Lower lobe of right lung (tissue), 2 donors: ENCODE results near the gene CELF1. TPM values are rescaled to one million over a fixed set of nuclear protein-coding genes. Genes with fewer than 3 reads are reported as not detected.
"Not testable (repeated sequence)": the region's sequence is repeated elsewhere in the genome, so short reads cannot be mapped to it uniquely, and the experiment has no call there.

Experiments used
- ATAC-seq, 2 donors: fragments of 200-7000 bp; cut with Tn5 transposase; one replicate each; pipeline ENCODE4 v1.9.1; 2020 to 2022; ENCODE audit warnings: mild to moderate bottlenecking in 2 of 2, moderate library complexity in 2 of 2
- DNase-seq: peaks from one replicate; pipeline ENCODE4 v3.0.0-alpha.2; 2020
- H3K27ac ChIP-seq: fragments of 200-600 bp; one replicate; pipeline ENCODE4 v1.8.0; 2022
- H3K27me3 ChIP-seq: fragments of 200-600 bp; one replicate; pipeline ENCODE4 v1.8.0; 2022; ENCODE audit warnings: low read depth
- H3K36me3 ChIP-seq: fragments of 200-600 bp; one replicate; pipeline ENCODE4 v1.8.0; 2022; ENCODE audit warnings: mild to moderate bottlenecking
- H3K4me1 ChIP-seq: fragments of 200-600 bp; one replicate; pipeline ENCODE4 v1.8.0; 2022
- H3K4me3 ChIP-seq: fragments of 200-600 bp; one replicate; pipeline ENCODE4 v1.8.0; 2022; ENCODE audit warnings: mild to moderate bottlenecking
- H3K9me3 ChIP-seq: fragments of 200-600 bp; one replicate; pipeline ENCODE4 v1.8.0; 2022
- CTCF ChIP-seq: fragments of 200-600 bp; IDR thresholded peaks from one replicate; pipeline ENCODE4 v1.8.0; 2022; ENCODE audit warnings: antibody characterized with exemption, mild to moderate bottlenecking
- intact Hi-C: fragments of 100-400 bp; cut with DNase I; formaldehyde crosslinking; loops from one replicate; pipeline ENCODE4 v1.11.0; 2022
- total RNA-seq: library from RNA; stranded (reverse); fragmentation: NEBNext Ultra II Directional; extraction: Animal tissue kit (Norgen Biotek cat#: 25700); gene quantifications from one replicate; pipeline ENCODE4 v1.2.1, GENCODE V29; 2021
- donor health status: DM: no; HTN: yes; CAD: no; lungs with severe emphysema.

The CELF1 gene
- total RNA-seq, 1 donor from 2014 or later, result 105 TPM

- intact Hi-C loops, result no loop called here
- no peaks in the 10 kb centered on the region for H3K36me3 ChIP-seq
- H3K27me3 ChIP-seq, result no peaks in the 10 kb centered on the region
- H3K27ac ChIP-seq, result peak overlapping the region; percentile 91
- H3K9me3 ChIP-seq, result no peaks in the 10 kb centered on the region
- H3K4me3 ChIP-seq, result peak overlapping the region; percentile 96
- no peak for DNase-seq
- peak; percentile 35 for TF ChIP-seq CTCF
- peaks cover 33% of the 10 kb centered on the region for H3K4me1 ChIP-seq
- peak; percentile 35 to 42 for ATAC-seq
These were observed 443 bp upstream of the CELF1 start for GRCh38 chr11:47553406-47553743.

- no peaks in the 10 kb centered on the region for H3K36me3 ChIP-seq
- no peak for DNase-seq
- H3K4me3 ChIP-seq, result peak overlapping the region; percentile 96
- no peak for TF ChIP-seq CTCF
- peak overlapping the region; percentile 91 for H3K27ac ChIP-seq
- no peaks in the 10 kb centered on the region for H3K9me3 ChIP-seq
- ATAC-seq, result peak; percentile 39 to 41
- peaks cover 46% of the 10 kb centered on the region for H3K4me1 ChIP-seq
- H3K27me3 ChIP-seq, result no peaks in the 10 kb centered on the region
- intact Hi-C loops, result no loop called here
These were observed 821 bp downstream of the CELF1 start for GRCh38 chr11:47552056-47552565.

GRCh38 chr11:47551086-47551485 is 1.8 kb downstream of the CELF1 start:
- H3K4me3 ChIP-seq, result peak overlapping the region; percentile 96

GRCh38 chr11:47550288-47551047 is 2.5 kb downstream of the CELF1 start:
- no peak for DNase-seq
- ATAC-seq, result no peak
- peaks cover 53% of the 10 kb centered on the region for H3K4me1 ChIP-seq
- no peaks in the 10 kb centered on the region for H3K27me3 ChIP-seq
- no peaks in the 10 kb centered on the region for H3K9me3 ChIP-seq
- no peak overlapping the region for H3K27ac ChIP-seq
- H3K36me3 ChIP-seq, result peaks cover 4% of the 10 kb centered on the region
- H3K4me3 ChIP-seq, result peak overlapping the region; percentile 96
- no peak for TF ChIP-seq CTCF
- intact Hi-C loops, result no loop called here

More at GRCh38 chr11:47551086-47551485, 1.8 kb downstream of the CELF1 start:
- Histone ChIP-seq H3K9me3 (no peaks in the 10 kb centered on the region), H3K4me1 (peaks cover 53% of the 10 kb centered on the region), H3K27me3 (no peaks in the 10 kb centered on the region), H3K27ac (peak overlapping the region; percentile 8), H3K36me3 (peaks cover 4% of the 10 kb centered on the region)
- TF ChIP-seq CTCF, result no peak
- no peak for ATAC-seq
- DNase-seq, result no peak
- intact Hi-C loops, result no loop called here

- DNase-seq, intact Hi-C loops, H3K36me3 ChIP-seq, ATAC-seq, H3K27me3 ChIP-seq, H3K4me3 ChIP-seq, H3K9me3 ChIP-seq, H3K27ac ChIP-seq: not testable (repeated sequence)
- H3K4me1 ChIP-seq, result peaks cover 55% of the 10 kb centered on the region
These were observed 6.7 kb downstream of the CELF1 start for GRCh38 chr11:47546274-47546673.

- intact Hi-C loops, result no loop called here
- ATAC-seq, result no peak
- Histone ChIP-seq H3K4me3 (no peak overlapping the region), H3K36me3 (peaks cover 4% of the 10 kb centered on the region), H3K9me3 (no peaks in the 10 kb centered on the region), H3K27me3 (no peaks in the 10 kb centered on the region), H3K27ac (no peak overlapping the region), H3K4me1 (peaks cover 55% of the 10 kb centered on the region)
- no peak for TF ChIP-seq CTCF
- no peak for DNase-seq
These were observed 7.6 kb downstream of the CELF1 start for GRCh38 chr11:47545298-47545697.
